ENCODE data around the gene TMEM256.

TMEM256 gene

GRCh38 chr17:7425756-7426155, 21.9 kb upstream of the TMEM256 start:
- DNase-seq (ENCODE audit: low read depth in 1 of 2, low spot score in 1 of 2), result no peak
- TF ChIP-seq CTCF (IDR thresholded peaks at IDR 0.05; ENCODE audit: insufficient read depth, low read length), result no peak
- TF ChIP-seq POLR2AphosphoS5 (IDR thresholded peaks at IDR 0.05; ENCODE audit: low read depth), result no peak
- TF ChIP-seq GABPA (IDR thresholded peaks at IDR 0.05; ENCODE audit: low read depth), result no peak
- no peak for TF ChIP-seq REST (IDR thresholded peaks at IDR 0.05; ENCODE audit: insufficient replicate concordance, low read depth)
- H3K27me3 ChIP-seq (ENCODE audit: insufficient read depth, poor library complexity, severe bottlenecking), result no peaks in the 10 kb centered on the region
- H3K4me3 ChIP-seq (replicated peaks; ENCODE audit: insufficient read depth, low read length), result no peak overlapping the region
- H3K27ac ChIP-seq (replicated peaks), result no peak overlapping the region

GRCh38 chr17:7425316-7425715, 21.4 kb upstream of the TMEM256 start, which contains the start of gene SPEM2:
Gene SPEM2, plus strand, starts transcription at chr17:7425616. Its CDS starts 73 bp downstream, at chr17:7425689.
- Histone ChIP-seq H3K27me3 (ENCODE audit: insufficient read depth, poor library complexity, severe bottlenecking) (no peaks in the 10 kb centered on the region), H3K4me3 (replicated peaks; ENCODE audit: insufficient read depth, low read length) (no peak within 1 kb of the TSS), H3K27ac (replicated peaks) (no peak within 1 kb of the TSS)
- DNase-seq (ENCODE audit: low read depth in 1 of 2, low spot score in 1 of 2), result no peak
- TF ChIP-seq SPI1 (IDR thresholded peaks at IDR 0.05; ENCODE audit: borderline replicate concordance, low read depth) (no peak), GABPA (IDR thresholded peaks at IDR 0.05; ENCODE audit: low read depth) (no peak), POLR2AphosphoS5 (IDR thresholded peaks at IDR 0.05; ENCODE audit: low read depth) (no peak), REST (IDR thresholded peaks at IDR 0.05; ENCODE audit: insufficient replicate concordance, low read depth) (no peak), CTCF (IDR thresholded peaks at IDR 0.05; ENCODE audit: insufficient read depth, low read length) (no peak)

GRCh38 chr17:7423679-7424078, 19.8 kb upstream of the TMEM256 start:
- no peak for DNase-seq (ENCODE audit: low read depth in 1 of 2, low spot score in 1 of 2)
- H3K27ac ChIP-seq (replicated peaks), result no peak overlapping the region
- H3K27me3 ChIP-seq (ENCODE audit: insufficient read depth, poor library complexity, severe bottlenecking), result no peaks in the 10 kb centered on the region
- H3K4me3 ChIP-seq (replicated peaks; ENCODE audit: insufficient read depth, low read length), result no peak overlapping the region
- TF ChIP-seq REST (IDR thresholded peaks at IDR 0.05; ENCODE audit: insufficient replicate concordance, low read depth), result no peak
- no peak for TF ChIP-seq POLR2AphosphoS5 (IDR thresholded peaks at IDR 0.05; ENCODE audit: low read depth)
- TF ChIP-seq CTCF (IDR thresholded peaks at IDR 0.05; ENCODE audit: insufficient read depth, low read length), result no peak
- TF ChIP-seq SPI1 (IDR thresholded peaks at IDR 0.05; ENCODE audit: borderline replicate concordance, low read depth), result no peak
- no peak for TF ChIP-seq GABPA (IDR thresholded peaks at IDR 0.05; ENCODE audit: low read depth)
